Measurements from ENCODE around the gene ZNF8.

- TF ChIP-seq CTCF (IDR thresholded peaks at IDR 0.05 in 4 of 5, conservative IDR thresholded peaks at IDR 0.05 in 1 of 5), result no peak
- TF ChIP-seq POLR2A (IDR thresholded peaks at IDR 0.05), result no peak
Measured at GRCh38 chr19:58315580-58315979, 36.8 kb downstream of the ZNF8 start.

Data from gastrocnemius medialis (tissue), 4 donors.